B cell (primary cell): ENCODE data around the gene RPAP2. TPM values are rescaled to one million over a fixed set of nuclear protein-coding genes. Genes with fewer than 3 reads are reported as not detected.

Source experiments
- ATAC-seq: fragments of 200-7000 bp; cut with Tn5 transposase; one replicate; pipeline ENCODE4 v1.10.0; 2021; ENCODE audit warnings: low read depth, mild to moderate bottlenecking, moderate number of reproducible peaks, moderate library complexity
- CTCF ChIA-PET: fragments of 350-600 bp; sonication (Branson Sonifier 250); formaldehyde crosslinking; loops from one replicate; lab custom pipeline; 2021; ENCODE audit warnings: antibody characterized with exemption, inconsistent platforms; lab: Charles Lee
- POLR2A ChIA-PET: fragments of 350-600 bp; sonication (Branson Sonifier 250); formaldehyde crosslinking; loops from one replicate; lab custom pipeline; 2021; ENCODE audit warnings: antibody characterized with exemption; lab: Charles Lee
- DNase-seq: peaks from one replicate; pipeline ENCODE4 v3.0.0; 2013
- H2AFZ ChIP-seq: 2 replicates; pipeline ENCODE4 v1.6.1; 2012; ENCODE audit warnings: mild to moderate bottlenecking, low read depth, low read length; ENCODE audit not compliant: insufficient read depth, poor library complexity, severe bottlenecking
- H3K27ac ChIP-seq, 2 donors: 1 replicate in 1 of 2; 2 replicates in 1 of 2; pipeline ENCODE4 v1.5.1; 2012 to 2013; ENCODE audit warnings: low read length in 2 of 2, mild to moderate bottlenecking in 2 of 2, moderate library complexity in 1 of 2
- H3K27me3 ChIP-seq, 4 experiments: fragments of 200-600 bp in 1 of 4; sonication (generic) in 1 of 4; replicated peaks in 1 of 4; 1 replicate in 2 of 4; 2 replicates in 2 of 4; pipeline versions ENCODE4 v1.6.1 to v1.7.0; 2013 to 2016; ENCODE audit warnings: low read length in 3 of 4, mild to moderate bottlenecking in 2 of 4, mixed read lengths in 1 of 4, moderate library complexity in 1 of 4; ENCODE audit not compliant: insufficient read depth in 4 of 4, control insufficient read depth in 3 of 4; ENCODE audit errors: control extremely low read depth in 1 of 4
- H3K36me3 ChIP-seq, 2 experiments: replicated peaks in 1 of 2; 1 replicate in 1 of 2; 2 replicates in 1 of 2; pipeline versions ENCODE4 v1.6.1 to v1.7.1; 2013; ENCODE audit warnings: low read length in 1 of 2; ENCODE audit not compliant: insufficient read depth in 2 of 2, control insufficient read depth in 1 of 2; ENCODE audit errors: control extremely low read depth in 1 of 2, extremely low read depth in 1 of 2
- H3K4me1 ChIP-seq, 2 donors: fragments of 200-600 bp in 1 of 2; sonication (generic) in 1 of 2; 1 replicate in 1 of 2; 2 replicates in 1 of 2; pipeline versions ENCODE4 v1.5.1 to v1.6.1; 2013 to 2017; ENCODE audit warnings: low read length in 2 of 2; ENCODE audit not compliant: control insufficient read depth in 2 of 2, insufficient read depth in 2 of 2
- H3K4me2 ChIP-seq: replicated peaks from 2 replicates; pipeline ENCODE3; 2012; ENCODE audit warnings: mild to moderate bottlenecking, low read depth, low read length; ENCODE audit not compliant: poor library complexity, severe bottlenecking
- H3K4me3 ChIP-seq, 5 experiments: fragments of 200-600 bp in 1 of 5; sonication (generic) in 1 of 5; 1 replicate in 3 of 5; 2 replicates in 2 of 5; pipeline versions ENCODE4 v1.5.1 to v1.7.0; 2011 to 2016; ENCODE audit warnings: low read length in 4 of 5, mild to moderate bottlenecking in 4 of 5, low read depth in 2 of 5, control low read depth in 1 of 5, moderate library complexity in 1 of 5; ENCODE audit not compliant: insufficient read depth in 1 of 5; ENCODE audit errors: control extremely low read depth in 1 of 5, extremely low read depth in 1 of 5
- H3K79me2 ChIP-seq: fragments of 200-600 bp; sonication (generic); one replicate; pipeline ENCODE4 v1.6.0; 2016; ENCODE audit warnings: low read length; ENCODE audit not compliant: control insufficient read depth, insufficient read depth
- H3K9ac ChIP-seq: fragments of 200-600 bp; sonication (generic); 2 replicates; pipeline ENCODE4 v1.6.1; 2017; ENCODE audit warnings: mild to moderate bottlenecking, low read length, moderate library complexity
- H3K9me3 ChIP-seq, 3 donors: one replicate each; pipeline versions ENCODE4 v1.6.1 to v1.7.1; 2013; ENCODE audit warnings: low read length in 2 of 3; ENCODE audit not compliant: control insufficient read depth in 2 of 3, insufficient read depth in 1 of 3; ENCODE audit errors: control extremely low read depth in 1 of 3
- H4K20me1 ChIP-seq: 2 replicates; pipeline ENCODE4 v1.6.0; 2012; ENCODE audit warnings: mild to moderate bottlenecking, low read length; ENCODE audit not compliant: insufficient read depth, control insufficient read depth, poor library complexity, severe bottlenecking
- H3K27ac Mint-ChIP-seq: one replicate; pipeline ENCODE4 v1.8.0; 2021; ENCODE audit warnings: mixed read lengths
- H3K27me3 Mint-ChIP-seq: one replicate; pipeline ENCODE4 v1.8.0; 2021; ENCODE audit warnings: mixed read lengths
- H3K4me1 Mint-ChIP-seq: one replicate; pipeline ENCODE4 v1.8.0; 2021; ENCODE audit warnings: mixed read lengths
- H3K4me3 Mint-ChIP-seq: one replicate; pipeline ENCODE4 v1.8.0; 2021; ENCODE audit warnings: mixed read lengths
- H3K9me3 Mint-ChIP-seq: one replicate; pipeline ENCODE4 v1.8.0; 2022; ENCODE audit warnings: mixed read lengths; ENCODE audit not compliant: insufficient read depth
- CTCF ChIP-seq: fragments of 200-600 bp; IDR thresholded peaks from one replicate; pipeline ENCODE4 v1.8.0; 2022; ENCODE audit warnings: antibody characterized with exemption, mild to moderate bottlenecking
- EZH2 ChIP-seq: IDR thresholded peaks from 2 replicates; pipeline ENCODE4 v1.6.1; 2012; ENCODE audit warnings: borderline replicate concordance, low read depth, mild to moderate bottlenecking, moderate library complexity, low read length; ENCODE audit not compliant: insufficient read depth, poor library complexity, severe bottlenecking
- WGBS: methylation state at CpG from one replicate; pipeline ENCODE4 v1.1.5; 2013; ENCODE audit warnings: missing lambda C conversion rate; ENCODE audit not compliant: insufficient coverage; 5-methylcytosine and 5-hydroxymethylcytosine counted together
- intact Hi-C: fragments of 100-400 bp; cut with micrococcal nuclease; formaldehyde crosslinking; loops from one replicate; pipeline ENCODE4 v1.10.0; 2022
- polyA plus RNA-seq: library from polyadenylated mRNA; depleted of rRNA; stranded (reverse); fragments of >200 nt; gene quantifications from 2 replicates; pipeline ENCODE4 v1.2.3, GENCODE V29; 2012
- total RNA-seq, 2 donors: library from RNA; stranded (reverse); fragments of 120-200 nt in 1 of 2; gene quantifications; 1 replicate in 1 of 2; 2 replicates in 1 of 2; pipeline versions ENCODE4 v1.2.3 to v1.2.4, GENCODE V29; 2013 to 2022

The RPAP2 gene
- total and polyA plus RNA-seq, 2 donors (not counting 1 experiment from before 2014, with no cell fraction given): 6.3 to 31.6 TPM

- no peaks in the 10 kb centered on the region for H3K27me3 ChIP-seq
- H2AFZ ChIP-seq: no peak overlapping the region
- DNase-seq: no peak
- H4K20me1 ChIP-seq: no peaks in the 10 kb centered on the region
- ChIA-PET POLR2A (no interaction called here), CTCF (no interaction called here)
- H3K4me3 Mint-ChIP-seq: no peak overlapping the region
- no peak for ATAC-seq
- no peaks in the 10 kb centered on the region for H3K4me1 ChIP-seq
- TF ChIP-seq EZH2 (no peak), CTCF (no peak)
- peaks cover 6 to 14% of the 10 kb centered on the region in 2 experiments for H3K36me3 ChIP-seq
- H3K4me3 ChIP-seq: no peak overlapping the region
- H3K4me2 ChIP-seq: no peak overlapping the region
- H3K4me1 Mint-ChIP-seq: no peaks in the 10 kb centered on the region
- intact Hi-C loops: no loop called here
- no peak overlapping the region for H3K27ac Mint-ChIP-seq
- H3K79me2 ChIP-seq: no peaks in the 10 kb centered on the region
- H3K9me3 ChIP-seq: no peaks in the 10 kb centered on the region
- no peaks in the 10 kb centered on the region for H3K27me3 Mint-ChIP-seq
- no peaks in the 10 kb centered on the region for H3K9me3 Mint-ChIP-seq
- H3K27ac ChIP-seq: no peak overlapping the region
- WGBS: no CpG with 5 or more reads among the region's 3 CpGs
- no peak overlapping the region for H3K9ac ChIP-seq
These were observed 64.5 kb downstream of the RPAP2 start for GRCh38 chr1:92363401-92363800.

- H3K4me3 Mint-ChIP-seq: no peak overlapping the region
- no peak overlapping the region for H2AFZ ChIP-seq
- H3K27ac ChIP-seq: no peak overlapping the region
- H3K9me3 ChIP-seq: no peaks in the 10 kb centered on the region
- CTCF ChIA-PET: no interaction called here
- H3K4me1 ChIP-seq: no peaks in the 10 kb centered on the region
- intact Hi-C loops: no loop called here
- 100% methylated on average over 2 of the region's 4 CpGs for WGBS
- DNase-seq (no peak), ATAC-seq (no peak)
- H3K79me2 ChIP-seq: no peaks in the 10 kb centered on the region
- H3K4me1 Mint-ChIP-seq: no peaks in the 10 kb centered on the region
- H3K9me3 Mint-ChIP-seq: no peaks in the 10 kb centered on the region
- TF ChIP-seq CTCF (no peak), EZH2 (no peak)
- H3K27me3 Mint-ChIP-seq: no peaks in the 10 kb centered on the region
- H3K27me3 ChIP-seq: no peaks in the 10 kb centered on the region
- H3K36me3 ChIP-seq: peaks cover 2 to 3% of the 10 kb centered on the region in 2 experiments
- no peak overlapping the region for H3K9ac ChIP-seq
- POLR2A ChIA-PET: no interaction called here
- no peaks in the 10 kb centered on the region for H4K20me1 ChIP-seq
- H3K4me2 ChIP-seq: no peak overlapping the region
- no peak overlapping the region for H3K4me3 ChIP-seq
- no peak overlapping the region for H3K27ac Mint-ChIP-seq
These were observed 66.7 kb downstream of the RPAP2 start for GRCh38 chr1:92365378-92366039.
